HG02943 (cell line): ENCODE results near the gene CD300LB.
"Not testable (repeated sequence)": the region's sequence is repeated elsewhere in the genome, so short reads cannot be mapped to it uniquely, and the experiment has no call there.

Source experiments
- ATAC-seq: cut with Tn5 transposase; IDR thresholded peaks from one replicate; pipeline ENCODE4 v1.9.1; 2021; ENCODE audit warnings: mild to moderate bottlenecking, low read depth, moderate library complexity; ENCODE audit not compliant: unreplicated experiment

CD300LB gene

GRCh38 chr17:74502861-74503260 is 28.4 kb downstream of the CD300LB start:
- ATAC-seq, result no peak

- ATAC-seq, result no peak
Measured at GRCh38 chr17:74499992-74500391, 31.3 kb downstream of the CD300LB start.

- ATAC-seq, result no peak
Measured at GRCh38 chr17:74497471-74497870, 33.8 kb downstream of the CD300LB start.

GRCh38 chr17:74493331-74493833 is 37.9 kb downstream of the CD300LB start:
- no peak for ATAC-seq

- ATAC-seq, result no peak
Measured at GRCh38 chr17:74491626-74492025, 39.6 kb downstream of the CD300LB start.

GRCh38 chr17:74490716-74491115 is 40.6 kb downstream of the CD300LB start:
- no peak for ATAC-seq

GRCh38 chr17:74488276-74488675 is 43.0 kb downstream of the CD300LB start:
- not testable (repeated sequence) for ATAC-seq

- ATAC-seq, result no peak
Measured at GRCh38 chr17:74485841-74486240, 45.4 kb downstream of the CD300LB start.

- ATAC-seq, result no peak
Measured at GRCh38 chr17:74485022-74485743, 46.1 kb downstream of the CD300LB start.

GRCh38 chr17:74484066-74484465 is 47.2 kb downstream of the CD300LB start:
- ATAC-seq, result no peak

- ATAC-seq, result no peak
Measured at GRCh38 chr17:74481621-74482020, 49.7 kb downstream of the CD300LB start.

GRCh38 chr17:74480290-74480689 is 51.0 kb downstream of the CD300LB start:
- no peak for ATAC-seq

- no peak for ATAC-seq
Measured at GRCh38 chr17:74478420-74479100, 52.7 kb downstream of the CD300LB start.

GRCh38 chr17:74477411-74477810 is 53.9 kb downstream of the CD300LB start:
- ATAC-seq, result no peak

GRCh38 chr17:74475189-74475588 is 56.1 kb downstream of the CD300LB start:
- ATAC-seq, result no peak

GRCh38 chr17:74474043-74474792 is 57.1 kb downstream of the CD300LB start:
- ATAC-seq, result no peak

GRCh38 chr17:74473294-74473693 is 58.0 kb downstream of the CD300LB start:
- no peak for ATAC-seq

GRCh38 chr17:74472890-74473289 is 58.4 kb downstream of the CD300LB start:
- ATAC-seq, result no peak

- ATAC-seq, result no peak
Measured at GRCh38 chr17:74471341-74471740, 59.9 kb downstream of the CD300LB start.
